Activated naive CD4-positive, alpha-beta T cell treated with anti-CD3 and anti-CD28 coated beads, Interleukin-2, amount 50 U/mL, for 24 hours (primary cell): Measurements from ENCODE around the gene ZCCHC24.
"Not testable (repeated sequence)": the region's sequence is repeated elsewhere in the genome, so short reads cannot be mapped to it uniquely, and the experiment has no call there.

Experiments used
- H3K27ac Mint-ChIP-seq: one replicate; pipeline ENCODE4 v1.8.0; 2021; ENCODE audit warnings: mild to moderate bottlenecking, mixed read lengths
- H3K27me3 Mint-ChIP-seq: one replicate; pipeline ENCODE4 v1.8.0; 2021; ENCODE audit warnings: mixed read lengths
- H3K36me3 Mint-ChIP-seq: one replicate; pipeline ENCODE4 v1.8.0; 2021; ENCODE audit warnings: mixed read lengths
- H3K4me1 Mint-ChIP-seq: one replicate; pipeline ENCODE4 v1.8.0; 2021; ENCODE audit warnings: mixed read lengths
- H3K4me3 Mint-ChIP-seq: one replicate; pipeline ENCODE4 v1.8.0; 2021; ENCODE audit warnings: mild to moderate bottlenecking, mixed read lengths
- H3K9me3 Mint-ChIP-seq: one replicate; pipeline ENCODE4 v1.8.0; 2021; ENCODE audit warnings: mixed read lengths

Gene ZCCHC24

DNA sequence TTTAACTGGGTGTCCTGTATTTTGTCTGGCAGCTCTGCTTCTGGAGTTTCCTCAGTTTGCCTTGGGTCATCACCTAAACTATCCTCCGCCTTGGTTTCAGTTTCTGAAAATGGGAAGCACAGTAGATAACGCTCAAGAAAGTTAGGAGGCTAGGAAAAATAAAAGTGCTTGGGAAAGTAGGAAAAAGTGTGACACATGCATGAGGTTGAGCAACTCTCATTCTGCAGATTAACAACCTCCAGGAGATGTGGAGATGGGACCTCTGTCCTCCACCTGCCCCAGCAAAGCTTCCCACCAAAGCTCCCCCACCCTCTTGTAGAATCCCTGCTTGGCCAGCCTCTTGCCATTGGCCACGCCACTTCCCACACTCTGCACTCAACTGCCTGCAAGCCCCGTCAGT lies 13.1 kb upstream of the ZCCHC24 start:
- Mint-ChIP-seq H3K4me1 (no peaks in the 10 kb centered on the region), H3K27me3 (no peaks in the 10 kb centered on the region), H3K36me3 (no peaks in the 10 kb centered on the region), H3K27ac (no peak overlapping the region), H3K9me3 (no peaks in the 10 kb centered on the region), H3K4me3 (no peak overlapping the region)

GRCh38 chr10:79457256-79457785 lies 11.9 kb upstream of the ZCCHC24 start:
- H3K36me3 Mint-ChIP-seq: no peaks in the 10 kb centered on the region
- no peak overlapping the region for H3K4me3 Mint-ChIP-seq
- no peaks in the 10 kb centered on the region for H3K9me3 Mint-ChIP-seq
- H3K27me3 Mint-ChIP-seq: no peaks in the 10 kb centered on the region
- H3K4me1 Mint-ChIP-seq: no peaks in the 10 kb centered on the region
- H3K27ac Mint-ChIP-seq: no peak overlapping the region

DNA sequence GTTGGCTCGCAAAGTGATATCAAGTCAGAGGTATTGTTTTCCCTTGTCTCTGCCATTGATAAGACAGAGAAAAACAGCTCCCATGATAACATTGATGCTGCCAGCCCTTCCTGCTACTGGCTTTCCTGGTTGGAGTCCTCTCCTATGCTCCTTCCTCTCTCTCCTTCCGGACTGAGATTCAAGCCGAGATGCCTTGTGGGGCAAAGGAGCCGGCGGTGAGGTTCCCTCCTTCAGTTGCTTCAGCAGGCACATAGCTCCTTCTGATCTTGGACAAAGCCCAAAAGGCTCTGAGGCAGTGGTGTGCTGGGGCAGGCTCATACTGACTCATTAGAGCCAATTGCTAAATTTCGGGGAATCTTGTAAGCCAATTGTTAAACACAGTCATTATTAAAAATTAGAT lies 8.8 kb upstream of the ZCCHC24 start:
- H3K27ac Mint-ChIP-seq: no peak overlapping the region
- H3K36me3 Mint-ChIP-seq: no peaks in the 10 kb centered on the region
- no peaks in the 10 kb centered on the region for H3K9me3 Mint-ChIP-seq
- H3K4me1 Mint-ChIP-seq: no peaks in the 10 kb centered on the region
- H3K4me3 Mint-ChIP-seq: no peak overlapping the region
- no peaks in the 10 kb centered on the region for H3K27me3 Mint-ChIP-seq

DNA sequence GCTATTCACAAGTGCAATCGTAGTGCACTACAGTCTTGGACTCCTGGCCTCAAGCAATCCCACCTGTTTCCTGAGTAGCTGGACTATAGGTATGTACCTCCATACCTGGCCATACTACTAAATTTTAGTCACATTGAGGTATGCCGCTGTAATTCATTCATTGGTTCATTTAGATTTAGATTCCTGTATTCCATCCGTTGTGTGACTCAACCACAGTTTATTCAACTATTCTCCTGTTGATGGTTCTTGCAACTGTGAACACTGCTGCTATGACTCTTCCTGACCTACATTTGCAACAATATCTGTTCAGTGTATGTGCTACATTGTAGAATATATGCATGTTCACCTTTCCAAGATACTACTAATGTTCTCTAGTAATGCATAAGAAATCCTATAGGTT lies 8.0 kb upstream of the ZCCHC24 start:
- H3K4me3 Mint-ChIP-seq: no peak overlapping the region
- no peaks in the 10 kb centered on the region for H3K27me3 Mint-ChIP-seq
- no peaks in the 10 kb centered on the region for H3K9me3 Mint-ChIP-seq
- no peaks in the 10 kb centered on the region for H3K4me1 Mint-ChIP-seq
- no peaks in the 10 kb centered on the region for H3K36me3 Mint-ChIP-seq
- no peak overlapping the region for H3K27ac Mint-ChIP-seq

DNA sequence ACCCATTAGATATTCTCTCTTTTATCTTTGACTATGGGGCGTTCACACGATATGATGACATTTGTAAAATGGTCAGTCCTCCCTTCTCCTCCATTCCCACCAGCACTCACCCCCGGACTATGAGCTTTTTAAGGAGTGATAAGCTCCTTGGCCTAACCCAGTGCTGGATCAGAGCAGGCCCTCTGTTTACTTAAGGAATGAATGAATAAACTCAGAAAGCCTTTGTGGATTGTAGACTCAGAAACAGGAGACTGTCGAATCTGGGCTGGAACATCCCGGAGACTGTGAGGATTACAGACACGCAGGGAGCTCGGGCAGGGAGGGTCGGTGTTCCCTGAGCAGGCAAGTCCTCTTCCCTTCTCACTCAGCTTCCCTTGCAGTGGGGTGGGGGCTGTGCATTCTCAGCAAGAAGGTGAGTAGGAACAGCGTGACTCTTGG lies 6.8 kb upstream of the ZCCHC24 start:
- no peaks in the 10 kb centered on the region for H3K4me1 Mint-ChIP-seq
- H3K36me3 Mint-ChIP-seq: no peaks in the 10 kb centered on the region
- H3K9me3 Mint-ChIP-seq: no peaks in the 10 kb centered on the region
- H3K27me3 Mint-ChIP-seq: no peaks in the 10 kb centered on the region
- H3K4me3 Mint-ChIP-seq: no peak overlapping the region
- no peak overlapping the region for H3K27ac Mint-ChIP-seq

DNA sequence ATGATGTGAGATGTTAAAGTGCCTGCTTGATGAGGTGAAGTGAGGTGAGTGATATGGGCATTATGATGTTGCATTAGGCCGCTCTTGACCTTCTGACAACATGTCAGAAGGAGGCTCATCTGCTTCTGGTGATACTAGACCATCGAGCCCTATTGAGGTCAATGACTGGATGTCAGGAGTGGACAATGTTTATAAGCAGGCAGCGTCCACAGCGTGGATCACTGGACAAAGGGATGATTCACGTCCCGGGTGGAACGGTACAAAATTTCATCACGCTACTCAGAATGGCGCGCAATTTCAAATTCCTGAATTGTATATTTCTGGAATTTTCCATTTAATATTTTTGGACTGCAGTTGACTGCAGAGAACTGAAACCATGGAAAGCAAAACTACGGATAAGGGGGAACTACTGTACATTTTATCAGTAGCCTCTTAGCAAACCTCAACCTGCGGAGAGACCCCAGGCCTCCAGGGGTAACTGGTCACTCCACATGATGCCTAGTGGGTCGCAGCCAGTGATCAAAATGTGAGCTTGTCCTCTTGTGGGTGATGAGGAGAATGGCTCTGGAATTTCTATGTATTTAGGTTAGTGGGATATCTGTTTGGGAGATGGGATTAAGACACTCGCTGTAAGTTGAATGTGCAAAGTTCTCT lies 5.7 kb upstream of the ZCCHC24 start:
- Mint-ChIP-seq H3K36me3 (no peaks in the 10 kb centered on the region), H3K4me1 (peaks cover 1% of the 10 kb centered on the region)

DNA sequence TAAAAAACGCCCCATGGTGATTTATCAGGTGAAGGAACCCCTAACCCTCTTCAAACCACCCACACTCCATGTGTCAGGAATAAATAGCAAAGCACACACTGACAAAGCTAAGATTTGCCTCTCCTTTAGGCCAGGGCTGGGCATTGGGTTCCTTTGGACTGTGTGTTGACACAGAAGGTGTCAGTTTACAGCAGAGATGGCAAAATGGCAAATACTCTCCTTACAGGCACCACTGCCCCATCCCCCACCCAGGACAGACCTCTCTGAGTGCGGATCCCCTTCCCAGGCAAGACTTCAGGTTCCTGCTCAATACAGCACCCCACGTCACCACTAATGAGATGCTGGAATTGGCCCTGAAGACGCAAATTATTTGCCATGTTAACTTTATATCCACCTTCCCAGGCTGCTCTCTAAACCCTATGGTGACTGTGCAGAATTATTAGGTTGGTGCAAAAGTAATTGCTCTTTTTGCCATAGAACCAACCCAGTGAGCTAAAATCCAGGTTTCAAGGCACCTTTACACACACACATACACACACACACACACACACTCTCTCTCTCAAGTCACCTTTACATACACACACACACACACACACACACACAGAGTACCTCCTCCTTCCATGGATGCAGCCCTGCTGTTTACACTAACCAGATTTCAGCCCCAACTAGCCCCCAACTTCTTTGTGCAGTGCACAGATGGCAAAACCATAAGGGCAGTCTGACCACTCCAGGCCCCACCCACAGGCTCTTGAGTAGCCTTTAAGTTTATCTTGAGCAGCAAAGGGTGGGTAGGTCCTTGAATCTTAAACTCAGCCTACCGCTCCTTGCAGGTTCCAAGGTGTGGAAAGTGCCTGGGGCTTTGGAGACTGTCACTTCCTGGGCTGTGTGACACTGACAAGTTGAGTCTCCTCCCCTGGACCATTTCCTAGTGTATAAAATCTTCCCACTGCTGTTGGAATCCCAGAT lies 4.0 kb upstream of the ZCCHC24 start:
- H3K4me1 Mint-ChIP-seq: peaks cover 7% of the 10 kb centered on the region
- H3K27ac Mint-ChIP-seq: no peak overlapping the region
- H3K27me3 Mint-ChIP-seq: no peaks in the 10 kb centered on the region
- no peaks in the 10 kb centered on the region for H3K36me3 Mint-ChIP-seq
- no peak overlapping the region for H3K4me3 Mint-ChIP-seq
- H3K9me3 Mint-ChIP-seq: no peaks in the 10 kb centered on the region

More for the DNA sequence above, 5.7 kb upstream of the ZCCHC24 start:
- no peaks in the 10 kb centered on the region for H3K9me3 Mint-ChIP-seq
- no peak overlapping the region for H3K4me3 Mint-ChIP-seq
- no peak overlapping the region for H3K27ac Mint-ChIP-seq
- no peaks in the 10 kb centered on the region for H3K27me3 Mint-ChIP-seq

- Mint-ChIP-seq H3K27me3 (no peaks in the 10 kb centered on the region), H3K4me3 (no peak overlapping the region), H3K27ac (no peak overlapping the region), H3K9me3 (no peaks in the 10 kb centered on the region), H3K36me3 (no peaks in the 10 kb centered on the region), H3K4me1 (peaks cover 15% of the 10 kb centered on the region)
Observed at GRCh38 chr10:79448732-79449049, 3.3 kb upstream of the ZCCHC24 start.

DNA sequence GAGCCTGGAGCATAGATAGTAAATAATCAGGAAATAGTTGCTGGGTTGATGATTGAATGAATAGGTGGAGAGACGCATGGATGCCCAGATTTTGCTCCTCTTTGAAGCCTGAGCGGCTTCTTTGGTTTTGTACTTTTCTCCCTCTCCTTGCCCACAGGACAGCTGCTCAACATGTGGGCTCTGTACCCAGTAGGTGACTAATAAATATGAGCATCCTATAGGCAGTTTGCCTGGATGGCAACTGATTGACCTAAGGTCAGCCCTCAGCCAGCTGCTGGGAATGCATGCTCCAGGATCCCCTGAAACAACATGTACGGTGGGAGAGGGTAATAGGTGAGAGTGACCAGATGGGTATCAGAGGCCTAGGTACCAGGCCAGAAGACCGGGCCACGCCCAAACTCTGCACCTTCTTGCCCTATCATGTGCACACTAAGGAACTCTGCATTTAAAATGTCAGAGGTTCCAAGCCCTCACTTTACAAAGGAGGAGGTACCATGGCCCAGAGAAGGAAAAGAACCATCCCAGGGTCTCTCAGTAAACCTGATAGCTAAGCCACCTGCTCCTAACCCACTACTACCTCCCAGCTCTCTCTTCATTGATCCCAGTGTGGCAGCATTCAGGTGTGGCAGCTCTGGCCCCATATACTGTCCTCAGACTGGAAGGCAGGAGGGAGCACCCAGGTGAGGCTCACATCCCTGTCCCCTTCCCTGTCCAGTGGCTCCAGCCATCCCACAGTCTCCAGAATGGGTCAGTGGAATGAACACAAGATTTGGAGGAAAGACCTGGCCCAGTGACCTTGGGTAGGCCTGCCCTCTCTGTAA lies 2.7 kb upstream of the ZCCHC24 start:
- H3K4me1 Mint-ChIP-seq: peaks cover 21% of the 10 kb centered on the region
- H3K36me3 Mint-ChIP-seq: no peaks in the 10 kb centered on the region
- no peak overlapping the region for H3K4me3 Mint-ChIP-seq
- no peak overlapping the region for H3K27ac Mint-ChIP-seq
- H3K27me3 Mint-ChIP-seq: no peaks in the 10 kb centered on the region
- no peaks in the 10 kb centered on the region for H3K9me3 Mint-ChIP-seq

DNA sequence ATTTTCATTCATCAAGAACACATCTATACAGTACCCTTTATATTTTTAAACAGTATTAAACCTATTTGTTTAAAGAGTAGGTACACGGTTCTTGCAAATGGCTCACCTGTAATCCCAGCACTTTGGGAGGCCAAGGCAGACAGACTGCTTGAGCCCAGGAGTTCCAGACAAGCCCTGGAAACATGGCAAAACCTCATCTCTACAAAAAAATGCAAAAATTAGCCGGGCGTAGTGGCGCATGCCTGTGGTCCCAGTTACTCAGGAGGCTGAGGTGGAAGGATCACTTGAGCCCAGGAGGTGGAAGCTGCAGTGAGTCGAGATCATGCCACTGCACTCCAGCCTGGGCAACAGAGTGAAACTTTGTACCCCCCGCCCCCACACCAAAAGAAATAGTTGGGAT lies 1.8 kb upstream of the ZCCHC24 start:
- peak overlapping the region; percentile 12 for H3K4me3 Mint-ChIP-seq
- H3K27ac Mint-ChIP-seq: not testable (repeated sequence)

GRCh38 chr10:79446758-79447084 lies 1.3 kb upstream of the ZCCHC24 start:
- Mint-ChIP-seq H3K4me3 (peak overlapping the region; percentile 12), H3K27me3 (no peaks in the 10 kb centered on the region), H3K27ac (no peak overlapping the region)

More for the DNA sequence above, 1.8 kb upstream of the ZCCHC24 start:
- H3K4me1 Mint-ChIP-seq: peaks cover 22% of the 10 kb centered on the region
- not testable (repeated sequence) for H3K27me3 Mint-ChIP-seq, H3K9me3 Mint-ChIP-seq, H3K36me3 Mint-ChIP-seq

DNA sequence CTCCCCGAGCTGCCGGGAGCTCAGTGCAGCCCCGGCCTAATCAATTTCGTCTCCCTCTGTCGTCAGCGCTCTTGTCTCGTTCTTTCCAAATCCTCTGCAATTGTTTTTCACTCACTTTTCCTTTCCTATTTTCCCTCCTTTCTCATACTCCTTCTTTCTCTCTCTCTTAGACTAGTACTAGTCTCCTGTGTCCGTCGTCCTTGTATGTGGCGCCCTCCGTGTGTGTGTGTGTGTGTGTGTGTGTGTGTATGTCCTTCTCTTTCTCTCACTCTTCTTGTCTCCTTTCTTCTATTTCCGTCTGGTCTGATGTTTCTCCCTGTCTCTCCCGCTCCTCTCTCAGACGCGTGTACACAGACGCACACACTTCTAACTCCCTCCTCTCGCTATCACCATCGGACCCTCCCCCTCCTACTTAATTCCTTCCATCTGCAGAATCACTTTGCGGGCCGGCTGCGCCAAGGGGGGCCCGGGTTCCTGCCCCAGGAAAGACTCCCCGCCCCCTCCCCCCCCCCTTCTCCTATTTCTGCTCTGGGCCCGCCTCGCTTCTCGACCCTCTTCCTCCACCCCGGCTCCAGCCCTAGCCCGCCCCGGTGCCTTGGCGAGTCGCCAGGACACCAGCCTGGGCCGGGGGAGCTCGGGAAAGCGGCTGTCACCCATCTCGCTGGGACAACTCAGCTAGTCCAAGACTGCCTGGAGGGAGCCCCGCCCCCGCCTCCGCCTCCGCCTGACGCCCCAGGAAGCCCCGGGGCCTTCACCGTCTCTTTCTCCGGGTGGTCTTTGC lies 743 bp upstream of the ZCCHC24 start:
- Mint-ChIP-seq H3K4me3 (peak overlapping the region; percentile 87), H3K4me1 (peaks cover 22% of the 10 kb centered on the region), H3K27me3 (no peaks in the 10 kb centered on the region), H3K9me3 (no peaks in the 10 kb centered on the region), H3K36me3 (no peaks in the 10 kb centered on the region), H3K27ac (peak overlapping the region; percentile 64)

More at GRCh38 chr10:79446758-79447084, 1.3 kb upstream of the ZCCHC24 start:
- Mint-ChIP-seq H3K4me1 (peaks cover 22% of the 10 kb centered on the region), H3K36me3 (no peaks in the 10 kb centered on the region), H3K9me3 (no peaks in the 10 kb centered on the region)

- no peaks in the 10 kb centered on the region for H3K36me3 Mint-ChIP-seq
- H3K4me3 Mint-ChIP-seq: peak overlapping the region; percentile 86
- H3K9me3 Mint-ChIP-seq: no peaks in the 10 kb centered on the region
- peaks cover 22% of the 10 kb centered on the region for H3K4me1 Mint-ChIP-seq
- H3K27ac Mint-ChIP-seq: peak overlapping the region; percentile 62
- H3K27me3 Mint-ChIP-seq: no peaks in the 10 kb centered on the region
Observed at GRCh38 chr10:79444199-79445119, 965 bp downstream of the ZCCHC24 start.
